WTC11 (cell line): Measurements from ENCODE around the gene VCX3B.

Experiments
- ATF1 ChIP-seq: sonication (generic); formaldehyde crosslinking; IDR thresholded peaks from 2 replicates; pipeline ENCODE4 v1.8.1; 2023; ENCODE audit warnings: mild to moderate bottlenecking, moderate library complexity, missing genetic modification reagents
- EMX1 ChIP-seq: fragments of 250-450 bp; sonication (Bioruptor Pico); IDR thresholded peaks from 2 replicates; pipeline ENCODE4 v1.8.0; 2021; ENCODE audit warnings: mild to moderate bottlenecking
- ESRRA ChIP-seq: sonication (generic); formaldehyde crosslinking; IDR thresholded peaks from 2 replicates; pipeline ENCODE4 v1.8.1; 2022; ENCODE audit warnings: mild to moderate bottlenecking, missing genetic modification reagents, borderline replicate concordance
- ETV6 ChIP-seq: sonication (generic); formaldehyde crosslinking; IDR thresholded peaks from 2 replicates; pipeline ENCODE4 v1.8.1; 2022; ENCODE audit warnings: mild to moderate bottlenecking, missing genetic modification reagents
- NFE2L1 ChIP-seq: sonication (generic); formaldehyde crosslinking; IDR thresholded peaks from 2 replicates; pipeline ENCODE4 v1.8.1; 2023; ENCODE audit warnings: missing genetic modification reagents
- NR1H2 ChIP-seq: sonication (generic); formaldehyde crosslinking; IDR thresholded peaks from 2 replicates; pipeline ENCODE4 v1.9.0; 2021; ENCODE audit warnings: mild to moderate bottlenecking, moderate library complexity, missing genetic modification reagents
- NR3C1 ChIP-seq: sonication (generic); formaldehyde crosslinking; conservative IDR thresholded peaks from 2 replicates; pipeline ENCODE4 v1.8.1; 2023; ENCODE audit warnings: low read depth, mild to moderate bottlenecking, missing genetic modification reagents
- SMAD4 ChIP-seq: sonication (generic); formaldehyde crosslinking; IDR thresholded peaks from 2 replicates; pipeline ENCODE4 v1.8.0; 2022; ENCODE audit warnings: mild to moderate bottlenecking, missing genetic modification reagents
- SP1 ChIP-seq: sonication (generic); formaldehyde crosslinking; conservative IDR thresholded peaks from 2 replicates; pipeline ENCODE4 v1.8.1; 2022; ENCODE audit warnings: missing genetic modification reagents
- TCF7 ChIP-seq: sonication (generic); formaldehyde crosslinking; IDR thresholded peaks from 2 replicates; pipeline ENCODE4 v1.8.0; 2022; ENCODE audit warnings: mild to moderate bottlenecking, low read depth, missing genetic modification reagents, moderate library complexity
- ZNF121 ChIP-seq: sonication (generic); formaldehyde crosslinking; IDR thresholded peaks from 2 replicates; pipeline ENCODE4 v1.8.0; 2023; ENCODE audit warnings: missing genetic modification reagents
- TF ChIP-seq, protein P1 (sequence below): sonication (generic); formaldehyde crosslinking; IDR thresholded peaks from 2 replicates; pipeline ENCODE4 v1.8.0; 2022; ENCODE audit warnings: mild to moderate bottlenecking, missing genetic modification reagents
- TF ChIP-seq, protein P2 (sequence below): fragments of 200-600 bp; IDR thresholded peaks from 2 replicates; pipeline ENCODE4 v1.8.0; 2022; ENCODE audit warnings: antibody characterized with exemption
- TF ChIP-seq, protein P3 (sequence below): sonication (generic); formaldehyde crosslinking; IDR thresholded peaks from 2 replicates; pipeline ENCODE4 v1.8.1; 2022; ENCODE audit warnings: low read depth, mild to moderate bottlenecking, moderate library complexity, missing genetic modification reagents, borderline replicate concordance

DNA sequence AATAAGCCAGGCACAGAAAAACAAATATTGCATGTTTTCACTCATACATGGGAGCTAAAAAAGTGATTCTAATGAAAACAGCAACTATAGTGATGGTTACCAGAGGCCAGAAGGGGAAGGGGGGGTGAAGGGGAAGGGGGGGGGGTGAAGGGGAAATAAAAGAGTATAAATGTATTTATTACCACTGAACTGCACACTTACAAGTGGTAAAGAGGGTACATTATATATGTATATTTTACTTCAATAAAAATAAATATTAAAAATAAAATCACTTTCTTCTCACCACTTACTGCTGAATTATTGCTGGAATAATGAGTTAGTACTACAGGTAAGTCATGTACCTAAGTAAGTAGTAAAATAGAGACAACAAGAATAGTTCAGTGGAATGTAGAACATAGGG, 2.1 kb upstream of the VCX3B start:
- TF ChIP-seq, protein P1, sequence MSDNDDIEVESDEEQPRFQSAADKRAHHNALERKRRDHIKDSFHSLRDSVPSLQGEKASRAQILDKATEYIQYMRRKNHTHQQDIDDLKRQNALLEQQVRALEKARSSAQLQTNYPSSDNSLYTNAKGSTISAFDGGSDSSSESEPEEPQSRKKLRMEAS (CRISPR knock-in tag): no peak
- TF ChIP-seq ATF1 (no peak), SP1 (CRISPR knock-in tag) (no peak), ESRRA (CRISPR knock-in tag) (no peak), ETV6 (CRISPR knock-in tag) (no peak), EMX1 (CRISPR knock-in tag) (no peak), NFE2L1 (no peak), ZNF121 (CRISPR knock-in tag) (no peak), SMAD4 (CRISPR knock-in tag) (no peak), TCF7 (CRISPR knock-in tag) (no peak), NR1H2 (CRISPR knock-in tag) (no peak), NR3C1 (CRISPR knock-in tag) (no peak)
- TF ChIP-seq, protein P2, sequence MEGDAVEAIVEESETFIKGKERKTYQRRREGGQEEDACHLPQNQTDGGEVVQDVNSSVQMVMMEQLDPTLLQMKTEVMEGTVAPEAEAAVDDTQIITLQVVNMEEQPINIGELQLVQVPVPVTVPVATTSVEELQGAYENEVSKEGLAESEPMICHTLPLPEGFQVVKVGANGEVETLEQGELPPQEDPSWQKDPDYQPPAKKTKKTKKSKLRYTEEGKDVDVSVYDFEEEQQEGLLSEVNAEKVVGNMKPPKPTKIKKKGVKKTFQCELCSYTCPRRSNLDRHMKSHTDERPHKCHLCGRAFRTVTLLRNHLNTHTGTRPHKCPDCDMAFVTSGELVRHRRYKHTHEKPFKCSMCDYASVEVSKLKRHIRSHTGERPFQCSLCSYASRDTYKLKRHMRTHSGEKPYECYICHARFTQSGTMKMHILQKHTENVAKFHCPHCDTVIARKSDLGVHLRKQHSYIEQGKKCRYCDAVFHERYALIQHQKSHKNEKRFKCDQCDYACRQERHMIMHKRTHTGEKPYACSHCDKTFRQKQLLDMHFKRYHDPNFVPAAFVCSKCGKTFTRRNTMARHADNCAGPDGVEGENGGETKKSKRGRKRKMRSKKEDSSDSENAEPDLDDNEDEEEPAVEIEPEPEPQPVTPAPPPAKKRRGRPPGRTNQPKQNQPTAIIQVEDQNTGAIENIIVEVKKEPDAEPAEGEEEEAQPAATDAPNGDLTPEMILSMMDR: no peak
- TF ChIP-seq, protein P3, sequence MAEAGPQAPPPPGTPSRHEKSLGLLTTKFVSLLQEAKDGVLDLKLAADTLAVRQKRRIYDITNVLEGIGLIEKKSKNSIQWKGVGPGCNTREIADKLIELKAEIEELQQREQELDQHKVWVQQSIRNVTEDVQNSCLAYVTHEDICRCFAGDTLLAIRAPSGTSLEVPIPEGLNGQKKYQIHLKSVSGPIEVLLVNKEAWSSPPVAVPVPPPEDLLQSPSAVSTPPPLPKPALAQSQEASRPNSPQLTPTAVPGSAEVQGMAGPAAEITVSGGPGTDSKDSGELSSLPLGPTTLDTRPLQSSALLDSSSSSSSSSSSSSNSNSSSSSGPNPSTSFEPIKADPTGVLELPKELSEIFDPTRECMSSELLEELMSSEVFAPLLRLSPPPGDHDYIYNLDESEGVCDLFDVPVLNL (CRISPR knock-in tag): no peak
